Natural killer cell treated with Interleukin-12 subunit alpha and Interleukin-12 subunit beta and Interleukin-15 and Interleukin-18, amount 100 ng/mL, for 72 hours (primary cell): ENCODE measurements around the gene TENT5A. TPM values are rescaled to one million over a fixed set of nuclear protein-coding genes. Genes with fewer than 3 reads are reported as not detected.
A peak's percentile ranks its signal among the peaks of the same experiment; 100 is the strongest.
"Not testable (repeated sequence)": the region's sequence is repeated elsewhere in the genome, so short reads cannot be mapped to it uniquely, and the experiment has no call there.

Experiments
- ATAC-seq, 2 donors: fragments of 150-1000 bp; cut with Tn5 transposase in 1 of 2; sonication (Bioruptor Pico), chemical (Tn5 transposase) in 1 of 2; 2 replicates each; pipeline ENCODE4 v1.10.0; 2021
- DNase-seq: peaks from one replicate; pipeline ENCODE4 v3.0.0; 2022; ENCODE audit warnings: low spot score
- H3K27ac Mint-ChIP-seq, 2 donors: 1 replicate in 1 of 2; 2 replicates in 1 of 2; pipeline ENCODE4 v1.8.0; 2022; ENCODE audit warnings: mixed read lengths in 2 of 2, mild to moderate bottlenecking in 1 of 2, moderate library complexity in 1 of 2
- H3K27me3 Mint-ChIP-seq, 2 donors: 1 replicate in 1 of 2; 2 replicates in 1 of 2; pipeline ENCODE4 v1.8.0; 2022; ENCODE audit warnings: mixed read lengths in 2 of 2
- H3K36me3 Mint-ChIP-seq: one replicate; pipeline ENCODE4 v1.8.0; 2022; ENCODE audit warnings: mixed read lengths
- H3K4me1 Mint-ChIP-seq, 2 donors: 1 replicate in 1 of 2; 2 replicates in 1 of 2; pipeline ENCODE4 v1.8.0; 2022; ENCODE audit warnings: low read depth in 2 of 2, mixed read lengths in 2 of 2, mild to moderate bottlenecking in 1 of 2
- H3K4me3 Mint-ChIP-seq: one replicate; pipeline ENCODE4 v1.8.0; 2022; ENCODE audit warnings: mixed read lengths
- H3K9me3 Mint-ChIP-seq: 2 replicates; pipeline ENCODE4 v1.8.0; 2022; ENCODE audit warnings: mixed read lengths
- total RNA-seq, 2 donors: library from RNA; stranded (reverse); gene quantifications; one replicate each; pipeline ENCODE4 v1.2.3, GENCODE V29; 2022

TENT5A gene
- total RNA-seq, 2 donors from 2014 or later: 1.5 to 8.6 TPM

DNA sequence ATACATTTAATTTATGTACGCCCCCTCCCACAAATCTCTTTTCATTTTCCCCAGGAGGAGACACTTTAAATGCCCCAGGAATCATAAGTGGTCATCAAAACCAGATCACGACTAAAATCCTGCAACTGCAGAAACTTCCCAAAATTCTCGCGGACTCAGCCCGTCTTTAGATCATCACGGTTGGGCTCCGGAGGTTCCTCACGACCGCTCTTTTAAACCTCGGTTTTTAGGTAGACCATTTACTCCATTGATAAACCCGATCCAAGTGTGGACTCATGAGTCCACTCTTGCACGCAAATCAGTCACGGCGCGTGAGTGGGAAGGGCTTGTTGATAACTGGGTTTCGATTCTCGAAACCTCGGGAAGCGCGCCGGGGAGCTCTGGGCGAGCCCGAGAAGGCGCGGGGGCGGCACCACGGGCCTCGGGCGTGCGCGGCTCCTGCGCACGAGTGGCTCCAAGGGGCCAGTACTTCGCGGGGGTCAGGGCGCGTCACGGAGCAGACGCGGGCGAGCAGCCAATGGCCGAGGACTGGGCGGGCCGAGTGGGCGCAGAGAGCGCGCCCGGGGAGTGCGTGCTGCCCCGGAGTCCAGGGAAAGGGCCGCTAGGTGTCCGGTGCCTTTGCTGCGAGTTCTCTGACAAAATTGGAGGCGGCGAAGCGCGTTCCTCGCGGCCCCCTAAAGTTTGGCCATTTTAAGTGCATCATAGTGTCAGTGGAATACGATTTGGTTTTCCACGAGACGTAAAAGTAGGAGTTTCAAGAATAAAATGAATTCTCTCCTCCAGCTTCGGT lies 635 bp upstream of the TENT5A start:
- Mint-ChIP-seq H3K27ac (peak overlapping the region; percentile 83 to 95), H3K36me3 (peaks cover 4% of the 10 kb centered on the region), H3K4me3 (peak overlapping the region; percentile 97), H3K9me3 (no peaks in the 10 kb centered on the region), H3K4me1 (peaks cover 37 to 41% of the 10 kb centered on the region in 2 donors), H3K27me3 (peaks cover 5 to 6% of the 10 kb centered on the region in 2 donors)
- peak; percentile 94 for DNase-seq
- peak; percentile 86 to 89 for ATAC-seq

DNA sequence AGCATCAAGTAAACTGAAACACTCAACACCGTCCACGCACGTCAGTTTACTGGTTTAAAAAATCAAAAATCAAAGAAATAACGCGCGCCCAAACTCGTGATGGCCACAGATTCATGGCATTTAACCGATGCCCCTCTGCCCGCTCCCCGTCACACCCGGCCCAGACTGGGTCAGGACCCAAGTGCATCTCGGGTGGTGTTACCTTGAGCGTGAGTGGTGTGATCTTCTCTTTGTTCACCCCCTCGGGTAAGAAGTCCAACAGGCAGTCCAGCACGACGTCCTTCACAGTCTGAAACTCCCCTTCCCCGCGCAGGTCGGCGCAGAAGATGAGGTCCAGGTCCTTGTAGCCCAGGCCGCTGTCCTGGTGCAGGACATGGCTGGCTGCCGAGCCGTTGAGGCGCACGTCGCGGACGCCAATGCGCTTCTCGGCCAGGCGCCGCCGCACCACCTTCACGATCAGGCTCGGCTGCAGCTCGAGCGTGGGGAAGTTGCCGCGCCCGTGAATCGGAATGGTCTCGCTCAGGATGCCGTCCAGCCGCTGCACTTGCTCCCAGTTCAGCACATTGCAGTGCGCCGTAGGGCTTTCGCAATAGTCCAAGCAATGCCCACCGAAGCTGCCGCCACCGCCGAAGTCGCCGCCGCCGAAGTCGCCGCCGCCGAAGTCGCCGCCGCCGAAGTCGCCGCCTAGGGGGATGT lies 945 bp downstream of the TENT5A start:
- DNase-seq: peak; percentile 67
- H3K27me3 Mint-ChIP-seq: peaks cover 0 to 3% of the 10 kb centered on the region in 2 donors
- peak overlapping the region; percentile 83 to 95 for H3K27ac Mint-ChIP-seq
- ATAC-seq: peak in 1 of 2 donors; percentile 0
- peaks cover 43 to 44% of the 10 kb centered on the region in 2 donors for H3K4me1 Mint-ChIP-seq
- peaks cover 4% of the 10 kb centered on the region for H3K36me3 Mint-ChIP-seq
- no peaks in the 10 kb centered on the region for H3K9me3 Mint-ChIP-seq
- H3K4me3 Mint-ChIP-seq: peak overlapping the region; percentile 97

DNA sequence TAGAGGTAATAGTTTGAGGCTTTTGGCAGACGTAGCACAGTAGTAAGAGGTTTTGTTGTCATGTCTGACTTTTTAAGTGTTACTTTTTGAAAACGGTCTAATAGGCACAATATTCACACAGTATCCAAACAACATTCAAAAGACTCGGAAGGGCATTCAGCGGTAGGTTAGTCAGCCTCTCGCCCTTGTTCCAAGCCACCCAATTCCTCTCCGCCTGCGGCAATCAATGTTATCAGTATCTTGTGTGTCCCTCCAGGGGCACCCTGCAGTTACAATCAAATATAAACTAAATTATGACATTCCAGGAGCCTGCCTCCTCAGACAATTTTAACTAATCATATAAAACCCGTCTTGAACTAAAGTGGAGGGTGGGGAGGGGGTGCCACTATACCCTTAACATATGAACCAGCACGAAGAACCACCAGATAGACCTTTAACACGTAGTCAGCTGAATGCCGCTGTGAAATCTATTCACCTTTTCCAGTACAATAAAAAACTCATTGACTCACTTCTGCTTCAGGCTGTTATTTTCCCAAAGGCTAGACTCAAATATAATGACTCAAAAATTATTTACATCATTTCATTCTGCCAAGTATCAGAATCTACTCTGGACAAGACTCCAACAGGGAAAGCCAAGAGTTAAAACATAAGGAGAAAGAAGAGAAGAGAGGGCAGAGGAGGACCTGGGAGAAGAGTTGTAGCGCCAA lies 1.6 kb downstream of the TENT5A start:
- DNase-seq (no peak), ATAC-seq (no peak)
- peak overlapping the region; percentile 97 for H3K4me3 Mint-ChIP-seq
- peaks cover 4% of the 10 kb centered on the region for H3K36me3 Mint-ChIP-seq
- peaks cover 0 to 3% of the 10 kb centered on the region in 2 donors for H3K27me3 Mint-ChIP-seq
- H3K27ac Mint-ChIP-seq: peak overlapping the region; percentile 83 to 95
- H3K9me3 Mint-ChIP-seq: no peaks in the 10 kb centered on the region
- H3K4me1 Mint-ChIP-seq: peaks cover 43 to 47% of the 10 kb centered on the region in 2 donors

DNA sequence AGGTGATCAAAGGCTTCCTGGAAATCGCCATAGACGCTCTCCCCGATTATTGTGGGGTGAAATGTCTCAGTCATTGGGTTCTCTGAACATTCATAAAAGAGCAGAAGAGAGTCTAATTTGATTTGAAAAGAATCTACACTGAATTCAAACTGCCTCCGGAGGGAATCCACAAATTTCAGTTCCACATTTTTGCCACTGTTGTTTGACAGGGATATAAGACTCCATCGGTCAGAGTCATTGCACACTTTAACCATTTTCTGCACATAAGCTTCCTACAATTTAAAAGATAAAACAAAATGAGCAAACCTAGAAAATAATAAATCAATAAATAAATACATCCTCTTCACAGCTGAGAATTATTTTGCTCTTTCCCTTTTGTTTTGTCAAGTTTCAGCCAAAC lies 2.3 kb downstream of the TENT5A start:
- DNase-seq: no peak
- peaks cover 45 to 49% of the 10 kb centered on the region in 2 donors for H3K4me1 Mint-ChIP-seq
- H3K27ac Mint-ChIP-seq: peak overlapping the region; percentile 83 to 95
- no peaks in the 10 kb centered on the region for H3K9me3 Mint-ChIP-seq
- ATAC-seq: no peak
- peaks cover 0 to 3% of the 10 kb centered on the region in 2 donors for H3K27me3 Mint-ChIP-seq
- peaks cover 4% of the 10 kb centered on the region for H3K36me3 Mint-ChIP-seq
- peak overlapping the region; percentile 97 for H3K4me3 Mint-ChIP-seq

DNA sequence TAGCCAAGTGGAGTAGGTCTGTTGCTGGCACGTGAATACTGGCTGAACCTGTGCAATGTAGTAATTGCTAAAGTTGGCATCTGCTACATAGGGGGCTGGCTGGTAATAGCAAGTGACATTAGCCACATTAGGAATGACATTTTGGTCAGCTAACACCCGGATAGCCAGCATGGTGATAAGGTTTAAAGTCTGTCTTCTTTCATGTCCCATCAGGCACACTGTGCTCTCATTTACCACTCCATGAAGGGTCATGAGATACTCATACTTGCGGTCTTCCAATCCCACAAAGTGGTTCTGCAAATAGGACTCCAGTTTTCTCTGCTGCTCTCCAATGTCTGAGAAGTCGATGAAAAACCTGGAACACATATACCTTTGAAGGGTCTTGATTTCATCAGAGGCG lies 2.8 kb downstream of the TENT5A start:
- Mint-ChIP-seq H3K36me3 (peaks cover 4% of the 10 kb centered on the region), H3K4me1 (peaks cover 50 to 53% of the 10 kb centered on the region in 2 donors), H3K9me3 (no peaks in the 10 kb centered on the region), H3K4me3 (peak overlapping the region; percentile 97), H3K27ac (no peak overlapping the region), H3K27me3 (peaks cover 0 to 3% of the 10 kb centered on the region in 2 donors)
- ATAC-seq (no peak), DNase-seq (no peak)

DNA sequence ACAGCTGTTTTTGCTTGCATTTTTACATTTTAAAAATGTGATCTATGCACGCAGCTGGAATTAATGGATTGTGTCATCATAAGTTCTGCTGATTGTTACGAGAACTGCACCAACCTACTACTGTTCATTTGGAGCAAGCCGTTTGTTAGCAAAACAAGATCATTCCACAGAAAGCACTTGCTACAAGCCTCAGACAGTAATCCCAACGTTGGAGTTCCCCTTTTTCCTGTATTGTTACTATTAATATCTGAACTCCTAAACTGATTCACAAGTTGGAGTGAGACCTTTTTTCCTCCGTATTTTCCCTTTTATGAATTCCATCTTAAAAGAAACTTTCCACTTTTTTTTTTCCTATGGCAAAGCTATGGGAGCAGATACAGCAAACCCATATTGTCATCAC lies 3.5 kb downstream of the TENT5A start:
- DNase-seq: no peak
- Mint-ChIP-seq H3K27me3 (no peaks in the 10 kb centered on the region), H3K27ac (no peak overlapping the region), H3K4me3 (no peak overlapping the region), H3K9me3 (no peaks in the 10 kb centered on the region), H3K4me1 (peaks cover 50 to 53% of the 10 kb centered on the region in 2 donors), H3K36me3 (peaks cover 4% of the 10 kb centered on the region)
- ATAC-seq: no peak

DNA sequence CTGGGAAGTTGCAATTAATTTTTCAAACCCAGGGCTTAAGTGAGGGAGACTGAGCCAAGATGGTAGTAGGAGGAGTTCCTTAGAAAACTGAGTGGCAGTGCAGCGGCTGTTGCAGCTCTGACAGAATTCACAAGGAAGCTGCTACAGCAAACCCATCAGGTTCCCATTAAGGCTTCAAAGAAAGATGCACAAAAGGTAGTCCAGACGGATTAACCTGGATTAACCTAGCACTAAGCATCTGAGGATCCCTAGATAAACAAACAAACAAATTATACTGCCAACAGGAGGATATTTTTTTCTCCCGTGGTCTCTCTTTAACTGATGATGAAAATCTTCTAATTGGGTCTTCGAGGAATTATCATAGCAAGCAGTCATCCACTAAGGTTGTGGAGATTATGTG lies 5.2 kb downstream of the TENT5A start:
- Mint-ChIP-seq H3K9me3 (no peaks in the 10 kb centered on the region), H3K36me3 (peaks cover 4% of the 10 kb centered on the region), H3K4me1 (peaks cover 49 to 50% of the 10 kb centered on the region in 2 donors), H3K27me3 (no peaks in the 10 kb centered on the region), H3K27ac (no peak overlapping the region), H3K4me3 (no peak overlapping the region)
- no peak for DNase-seq
- ATAC-seq: no peak

DNA sequence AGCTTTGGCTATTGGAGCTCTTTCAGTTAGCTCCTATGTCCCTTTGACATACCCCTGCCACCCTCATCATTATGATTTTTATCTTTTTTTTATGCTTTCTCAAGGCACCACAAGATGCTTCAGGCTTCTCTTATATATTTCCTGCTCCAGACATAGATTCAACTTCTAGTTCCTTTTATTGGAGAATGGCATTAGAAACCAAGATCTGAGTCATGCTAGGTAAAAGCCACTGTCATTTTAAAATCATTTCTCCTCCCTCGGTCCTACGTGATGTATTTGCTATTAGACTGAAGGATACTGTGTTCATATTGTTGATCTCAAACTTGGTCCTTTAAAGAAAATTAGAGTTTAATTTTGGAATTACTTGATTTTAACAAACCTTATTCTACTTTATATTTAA lies 8.3 kb downstream of the TENT5A start:
- no peak overlapping the region for H3K27ac Mint-ChIP-seq
- DNase-seq (no peak), ATAC-seq (no peak)
- H3K27me3 Mint-ChIP-seq: no peaks in the 10 kb centered on the region
- H3K4me1 Mint-ChIP-seq: peaks cover 25 to 26% of the 10 kb centered on the region in 2 donors
- H3K9me3 Mint-ChIP-seq: no peaks in the 10 kb centered on the region
- H3K4me3 Mint-ChIP-seq: no peak overlapping the region
- no peaks in the 10 kb centered on the region for H3K36me3 Mint-ChIP-seq

DNA sequence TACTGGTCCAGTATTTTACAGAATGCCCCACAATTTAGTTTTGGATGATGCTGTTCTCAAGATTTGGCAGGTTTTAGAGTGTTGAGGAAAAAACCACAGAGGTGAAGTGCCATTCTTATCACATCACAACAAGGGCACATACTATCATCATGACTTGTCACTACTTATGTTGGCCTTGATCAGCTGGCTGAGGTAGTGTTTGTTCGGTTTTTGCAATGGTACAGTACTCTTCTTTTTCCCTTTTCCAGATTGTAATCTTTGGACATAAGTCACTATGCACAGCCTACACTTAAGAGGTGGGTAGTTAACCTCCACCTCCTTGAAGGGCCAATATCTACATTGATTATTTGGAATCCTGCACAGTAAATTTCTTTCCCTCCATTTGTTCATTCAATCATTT lies 8.8 kb downstream of the TENT5A start:
- Mint-ChIP-seq H3K36me3 (no peaks in the 10 kb centered on the region), H3K4me3 (no peak overlapping the region), H3K27me3 (no peaks in the 10 kb centered on the region), H3K27ac (no peak overlapping the region), H3K9me3 (no peaks in the 10 kb centered on the region), H3K4me1 (peaks cover 21 to 22% of the 10 kb centered on the region in 2 donors)
- ATAC-seq (no peak), DNase-seq (no peak)

DNA sequence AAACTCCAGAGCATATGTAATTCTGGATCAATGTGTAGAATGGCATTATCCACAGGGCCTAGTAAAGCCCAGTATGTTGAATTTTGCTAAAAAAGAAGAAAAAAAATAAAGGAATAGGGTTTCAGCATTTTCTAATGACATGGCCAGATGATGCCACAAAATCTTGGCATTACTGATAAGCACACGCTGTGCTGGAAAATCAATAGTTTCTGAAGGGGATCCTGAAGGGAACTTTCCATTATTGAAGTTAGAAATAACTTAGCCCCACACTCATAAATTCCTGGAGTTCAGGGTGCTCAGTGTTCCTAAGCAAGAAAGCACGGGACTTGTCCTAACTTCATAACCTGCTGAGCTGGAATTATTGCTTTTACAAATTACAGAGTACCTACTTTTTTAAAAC lies 10.8 kb downstream of the TENT5A start:
- ATAC-seq (no peak), DNase-seq (no peak)
- H3K4me1 Mint-ChIP-seq: peaks cover 15 to 19% of the 10 kb centered on the region in 2 donors
- no peak overlapping the region for H3K4me3 Mint-ChIP-seq
- no peaks in the 10 kb centered on the region for H3K36me3 Mint-ChIP-seq
- no peak overlapping the region for H3K27ac Mint-ChIP-seq
- H3K27me3 Mint-ChIP-seq: no peaks in the 10 kb centered on the region
- H3K9me3 Mint-ChIP-seq: no peaks in the 10 kb centered on the region

DNA sequence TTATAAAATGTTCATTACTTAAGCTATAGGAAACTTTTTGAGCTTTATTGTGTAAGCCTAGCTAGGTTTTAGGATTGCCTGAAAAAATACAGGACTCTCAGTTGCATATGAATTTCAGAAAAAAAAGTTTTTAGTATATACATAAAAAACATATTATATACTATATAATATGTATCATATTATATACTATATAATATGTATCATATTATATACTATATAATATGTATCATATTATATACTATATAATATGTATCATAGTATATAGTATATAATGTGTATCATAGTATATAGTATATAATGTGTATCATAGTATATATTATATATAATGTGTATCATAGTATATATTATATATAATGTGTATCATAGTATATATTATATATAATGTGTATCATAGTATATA lies 11.9 kb downstream of the TENT5A start:
- H3K27ac Mint-ChIP-seq, H3K27me3 Mint-ChIP-seq, DNase-seq, H3K36me3 Mint-ChIP-seq, ATAC-seq, H3K4me3 Mint-ChIP-seq, H3K9me3 Mint-ChIP-seq: not testable (repeated sequence)
- H3K4me1 Mint-ChIP-seq: peaks cover 14 to 22% of the 10 kb centered on the region in 2 donors

DNA sequence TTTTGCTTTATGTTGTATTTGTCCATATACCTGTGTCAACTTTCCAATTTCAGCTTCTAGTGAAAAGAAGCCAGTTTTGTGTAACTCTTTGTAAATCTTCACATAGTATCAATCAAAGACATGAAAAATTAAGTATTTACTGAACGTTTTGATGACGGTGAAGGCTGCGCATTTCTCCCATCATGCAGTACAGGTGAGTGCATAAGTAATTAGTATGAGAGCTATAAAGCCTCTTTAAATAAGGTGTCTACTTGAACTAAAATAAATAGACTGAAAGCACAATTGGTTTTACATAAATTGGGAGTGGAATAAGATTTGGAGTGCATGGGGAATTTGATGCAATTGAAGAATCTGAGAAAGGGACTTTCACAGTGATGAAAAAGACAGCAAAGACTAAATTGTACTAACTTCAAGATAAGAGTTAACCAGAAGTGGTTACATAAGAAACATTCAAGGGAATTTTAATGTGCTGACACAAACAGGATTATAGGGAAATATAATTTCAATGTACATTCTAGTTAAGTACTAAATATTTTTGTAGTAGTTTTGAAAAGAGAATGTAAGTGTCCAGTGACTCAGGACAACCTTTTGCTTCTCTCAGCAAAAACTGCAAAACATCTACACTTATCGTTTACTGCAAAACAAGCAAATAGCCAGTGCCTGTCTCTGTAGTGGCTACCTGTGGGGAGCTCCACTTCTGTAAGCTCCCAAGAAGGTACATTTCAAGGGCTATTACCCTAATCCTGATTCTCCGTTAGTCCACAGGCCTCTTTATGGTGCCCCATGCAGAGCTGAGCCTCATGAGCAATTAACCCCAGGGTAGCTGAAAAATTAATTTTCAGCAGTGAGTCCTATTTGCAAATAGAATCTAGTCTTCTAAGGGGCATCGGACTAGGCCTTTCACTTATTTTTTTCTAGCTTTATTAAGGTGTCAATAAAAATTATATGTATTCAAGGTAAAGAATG lies 13.0 kb downstream of the TENT5A start:
- Mint-ChIP-seq H3K27ac (no peak overlapping the region), H3K4me1 (peaks cover 6 to 14% of the 10 kb centered on the region in 2 donors)

DNA sequence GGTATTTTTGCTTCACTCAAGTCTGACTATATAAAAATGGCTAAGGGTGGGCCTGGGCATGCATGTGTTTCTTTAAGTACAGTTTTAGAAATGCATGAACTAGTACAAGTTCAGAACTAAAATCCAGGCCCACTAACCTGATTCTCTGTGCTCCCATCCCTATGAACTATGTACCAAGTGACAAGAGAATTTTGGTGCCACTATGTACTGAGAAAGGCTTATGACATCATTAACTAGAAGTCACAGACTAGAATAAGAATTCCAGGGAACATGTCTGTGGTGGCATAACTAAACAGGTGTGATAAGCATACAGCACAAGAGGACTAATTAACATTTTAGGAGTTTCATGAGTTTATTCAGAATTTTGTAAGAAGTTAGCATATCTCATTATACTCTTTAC lies 16.1 kb downstream of the TENT5A start:
- H3K27me3 Mint-ChIP-seq: no peaks in the 10 kb centered on the region
- peaks cover 0 to 8% of the 10 kb centered on the region in 2 donors for H3K4me1 Mint-ChIP-seq
- H3K36me3 Mint-ChIP-seq: no peaks in the 10 kb centered on the region
- H3K9me3 Mint-ChIP-seq: no peaks in the 10 kb centered on the region
- no peak for ATAC-seq
- H3K27ac Mint-ChIP-seq: no peak overlapping the region
- no peak overlapping the region for H3K4me3 Mint-ChIP-seq
- no peak for DNase-seq

More for the DNA sequence above, 13.0 kb downstream of the TENT5A start:
- no peak for DNase-seq
- Mint-ChIP-seq H3K9me3 (no peaks in the 10 kb centered on the region), H3K36me3 (no peaks in the 10 kb centered on the region), H3K4me3 (no peak overlapping the region), H3K27me3 (no peaks in the 10 kb centered on the region)
- ATAC-seq: no peak
